HG02798 (cell line): ENCODE results near the gene RPUSD1.
"Not testable (repeated sequence)": the region's sequence is repeated elsewhere in the genome, so short reads cannot be mapped to it uniquely, and the experiment has no call there.

ENCODE experiments used
- ATAC-seq: cut with Tn5 transposase; IDR thresholded peaks from one replicate; pipeline ENCODE4 v1.9.1; 2021; ENCODE audit warnings: mild to moderate bottlenecking; ENCODE audit not compliant: unreplicated experiment, poor library complexity

The RPUSD1 gene, protein sequence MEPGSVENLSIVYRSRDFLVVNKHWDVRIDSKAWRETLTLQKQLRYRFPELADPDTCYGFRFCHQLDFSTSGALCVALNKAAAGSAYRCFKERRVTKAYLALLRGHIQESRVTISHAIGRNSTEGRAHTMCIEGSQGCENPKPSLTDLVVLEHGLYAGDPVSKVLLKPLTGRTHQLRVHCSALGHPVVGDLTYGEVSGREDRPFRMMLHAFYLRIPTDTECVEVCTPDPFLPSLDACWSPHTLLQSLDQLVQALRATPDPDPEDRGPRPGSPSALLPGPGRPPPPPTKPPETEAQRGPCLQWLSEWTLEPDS

DNA sequence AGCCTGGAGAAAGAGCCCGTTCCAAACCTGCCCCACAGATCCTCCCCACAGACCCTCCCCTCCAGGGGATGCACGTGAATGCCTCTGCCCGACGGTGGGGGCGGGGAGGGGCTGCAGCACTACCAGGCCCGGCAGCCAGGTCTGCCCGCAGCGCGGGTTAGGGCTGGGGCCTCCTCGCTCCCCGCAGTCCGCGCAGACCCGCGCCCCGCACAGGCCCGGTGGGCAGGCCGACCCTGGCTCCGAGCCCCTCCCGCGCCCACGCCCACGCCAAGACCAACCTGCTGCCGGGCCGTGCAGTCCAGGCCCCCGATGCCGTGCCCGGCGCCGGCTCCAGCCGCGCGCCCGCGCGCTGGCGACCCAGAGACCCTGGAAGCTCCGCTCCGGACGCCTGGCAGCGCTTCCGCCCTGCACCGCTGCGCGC lies at the start of gene RPUSD1:
Gene RPUSD1, minus strand, starts transcription at position 404 of the 421 bp plus-strand sequence. CDS start 644 bp downstream, outside the sequence.
- ATAC-seq, result no peak

DNA sequence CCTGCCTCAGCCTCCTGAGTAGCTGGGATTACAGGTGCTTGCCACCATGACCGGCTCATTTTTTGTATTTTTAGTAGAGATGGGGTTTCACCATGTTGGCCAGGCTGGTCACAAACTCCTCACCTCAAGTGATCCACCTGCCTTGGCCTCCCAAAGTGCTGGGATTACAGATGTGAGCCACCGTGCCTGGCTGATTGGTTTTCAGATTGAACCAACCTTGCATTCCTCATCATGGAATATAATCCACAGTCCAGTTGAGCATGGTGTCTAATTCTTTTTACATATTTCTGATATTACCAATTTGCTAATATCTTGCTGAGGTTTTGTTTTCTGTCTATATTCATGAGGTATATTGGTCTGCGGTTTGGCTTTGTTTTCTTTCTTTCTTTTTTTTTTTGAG lies 48.6 kb upstream of the RPUSD1 start:
- ATAC-seq, result not testable (repeated sequence)

DNA sequence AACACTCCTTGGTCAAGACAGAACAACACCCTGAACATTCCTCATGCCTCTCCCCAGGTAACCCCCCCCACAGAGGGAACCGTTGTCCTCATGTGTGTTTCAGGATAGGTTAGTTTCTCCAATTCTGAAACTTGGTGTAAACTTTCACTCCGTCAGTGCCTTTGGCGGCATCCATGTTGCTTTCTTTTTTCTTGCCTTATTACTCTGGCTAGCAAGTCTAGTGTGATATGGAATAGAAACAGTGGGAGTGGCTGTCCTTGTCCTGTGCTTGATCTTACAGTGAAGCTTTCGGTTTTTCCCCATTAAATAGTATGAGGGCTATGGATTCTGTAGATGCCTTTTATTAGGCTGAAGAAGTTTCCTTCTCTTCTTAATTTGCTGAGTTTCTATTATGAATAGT lies 48.0 kb upstream of the RPUSD1 start:
- ATAC-seq, result no peak

DNA sequence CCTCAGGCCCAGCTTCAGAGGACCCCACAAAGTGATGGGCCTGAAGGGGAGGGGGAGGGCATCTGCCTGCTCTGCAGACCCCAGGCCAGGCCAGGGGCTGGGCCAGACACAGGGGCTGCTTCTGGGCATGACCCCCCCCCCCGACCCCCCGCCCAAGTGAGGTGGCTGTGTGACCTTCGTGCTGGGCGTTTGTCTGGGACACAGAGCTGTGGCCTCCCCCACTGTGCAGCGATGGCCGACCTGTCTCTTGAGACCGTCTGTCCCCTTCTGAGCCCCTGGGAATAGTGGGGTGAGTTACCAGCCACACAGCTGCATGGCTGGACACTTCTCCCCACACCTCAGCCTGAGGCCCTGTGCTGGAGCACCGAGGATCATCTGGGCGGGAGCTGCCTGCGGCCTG lies 47.2 kb upstream of the RPUSD1 start:
- no peak for ATAC-seq

DNA sequence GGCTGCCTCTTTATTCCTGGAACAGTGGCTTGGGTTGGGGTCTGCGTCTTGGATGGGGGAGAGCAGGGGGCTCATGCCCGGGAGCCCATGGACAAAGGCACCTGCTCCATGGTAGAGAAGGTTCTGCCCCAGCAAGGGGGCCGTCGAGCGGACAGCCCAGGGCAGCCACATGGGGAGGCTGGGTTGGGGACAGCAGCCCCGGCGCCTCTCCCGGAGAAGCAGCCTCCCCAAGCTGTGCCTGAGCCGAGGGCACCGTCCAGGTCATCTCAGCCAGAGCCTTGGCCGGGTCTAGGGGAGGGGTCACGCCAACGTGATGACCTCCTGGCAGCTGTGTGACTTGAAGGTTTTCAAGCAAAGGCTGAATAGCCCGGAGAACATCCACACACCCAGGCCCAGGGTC lies 45.2 kb upstream of the RPUSD1 start:
- no peak for ATAC-seq

DNA sequence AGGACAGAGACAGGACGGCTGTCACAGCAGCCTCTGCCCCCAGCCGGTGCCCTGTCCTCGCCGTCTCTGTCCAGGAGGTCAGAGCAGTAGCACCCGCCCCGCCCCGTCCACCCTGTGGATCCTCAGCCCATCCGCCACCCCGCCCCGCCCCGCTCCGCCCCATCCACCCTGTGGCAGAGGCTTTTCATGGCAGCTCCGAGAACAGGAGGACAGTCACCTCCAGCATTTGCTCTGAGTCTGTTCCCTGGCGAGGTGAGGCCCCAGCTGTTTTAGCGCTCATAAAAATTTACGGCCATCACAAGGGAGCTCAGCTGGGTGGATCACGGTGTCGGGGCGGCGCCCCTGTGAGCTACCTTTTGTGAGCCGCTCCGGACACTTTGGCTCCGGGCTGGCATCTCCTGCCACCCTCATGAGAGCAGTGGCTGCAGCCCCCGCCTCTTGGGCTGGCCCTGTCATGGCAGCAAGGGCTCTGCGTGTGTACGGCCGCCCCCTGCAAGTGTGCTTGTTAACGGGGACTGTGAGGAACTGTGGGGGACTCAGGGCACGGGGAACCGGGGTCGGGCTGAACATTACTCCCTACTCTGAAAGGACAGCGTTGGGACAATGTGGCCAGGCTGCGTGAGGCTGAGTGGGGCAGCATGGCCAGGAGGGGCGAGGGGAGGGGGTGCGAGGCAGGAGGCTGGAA lies 44.6 kb upstream of the RPUSD1 start:
- ATAC-seq, result no peak

DNA sequence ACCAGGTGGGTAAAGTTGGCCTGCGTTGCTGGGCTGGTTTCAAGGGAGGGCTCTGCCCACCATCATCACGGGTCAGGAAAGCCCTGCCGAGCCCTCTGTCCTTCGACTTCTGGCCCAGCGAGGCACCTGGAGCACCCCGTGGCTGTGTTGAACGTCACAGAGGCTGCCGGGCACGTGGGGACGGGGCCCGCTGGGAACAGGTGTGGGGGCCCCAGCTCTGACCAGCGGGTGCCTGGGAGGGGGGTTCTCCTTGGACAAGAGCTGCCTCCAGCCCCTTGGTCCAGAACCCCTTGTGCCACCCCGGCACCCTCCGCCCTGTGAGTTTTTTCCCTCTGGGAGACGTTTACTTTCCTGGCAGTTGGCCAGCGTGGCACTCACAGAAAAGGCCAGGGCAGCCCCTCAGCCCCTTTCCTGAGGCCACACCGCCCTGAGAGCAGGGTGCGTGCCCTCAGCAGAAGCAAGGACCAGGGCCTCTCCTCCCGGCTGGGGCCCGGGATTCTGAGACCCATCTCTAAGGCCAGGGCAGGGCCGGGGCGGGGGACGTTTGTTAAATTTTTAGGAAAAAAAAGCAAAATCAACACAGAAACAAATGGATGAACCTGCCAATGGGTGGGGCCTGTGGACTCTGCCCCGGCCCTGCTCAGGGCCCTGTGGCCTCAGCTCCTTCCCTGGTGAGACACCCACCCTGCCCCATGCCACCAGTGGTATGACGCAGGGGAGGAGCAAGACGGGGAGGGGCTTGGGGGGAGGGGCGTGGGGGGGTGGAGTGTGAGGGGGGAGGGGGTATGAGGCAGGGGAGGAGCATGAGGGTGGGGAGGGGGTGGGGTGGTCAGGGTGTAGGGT lies 43.6 kb upstream of the RPUSD1 start:
- ATAC-seq, result no peak

DNA sequence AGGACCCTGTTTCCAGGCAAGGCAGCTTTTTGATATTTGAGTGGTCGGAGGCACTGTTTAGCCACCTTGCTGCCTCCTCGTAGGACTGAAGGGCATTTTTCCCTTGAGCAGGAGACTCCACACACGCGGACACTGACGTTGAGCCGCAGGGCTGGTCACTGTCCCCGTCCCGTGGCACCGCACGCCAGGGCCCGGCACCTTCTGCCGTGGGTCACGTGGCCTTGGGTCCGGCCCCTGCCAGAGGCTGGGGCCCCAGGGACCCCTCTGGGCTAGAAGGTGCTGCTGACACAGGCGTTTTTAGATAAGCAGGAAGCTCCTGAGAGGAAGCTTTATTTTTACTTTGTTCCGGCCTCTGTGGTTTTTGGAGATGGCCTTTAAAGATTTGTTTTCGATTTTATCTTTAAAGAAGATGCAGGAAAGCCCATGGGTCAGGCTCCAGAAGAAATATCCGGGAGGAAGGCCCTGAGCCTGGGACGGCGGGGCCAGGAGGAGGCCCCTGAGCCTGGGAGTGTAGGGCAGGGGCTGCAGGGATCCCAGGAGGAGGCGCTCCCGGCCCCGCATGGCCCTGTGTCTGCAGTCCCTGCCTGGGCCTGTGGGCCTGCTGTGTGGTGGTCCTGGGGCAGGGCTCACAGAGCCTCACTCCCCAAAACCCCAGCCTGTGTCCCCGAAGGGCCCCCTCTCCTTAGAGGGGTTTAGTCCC lies 42.8 kb upstream of the RPUSD1 start:
- ATAC-seq, result no peak

DNA sequence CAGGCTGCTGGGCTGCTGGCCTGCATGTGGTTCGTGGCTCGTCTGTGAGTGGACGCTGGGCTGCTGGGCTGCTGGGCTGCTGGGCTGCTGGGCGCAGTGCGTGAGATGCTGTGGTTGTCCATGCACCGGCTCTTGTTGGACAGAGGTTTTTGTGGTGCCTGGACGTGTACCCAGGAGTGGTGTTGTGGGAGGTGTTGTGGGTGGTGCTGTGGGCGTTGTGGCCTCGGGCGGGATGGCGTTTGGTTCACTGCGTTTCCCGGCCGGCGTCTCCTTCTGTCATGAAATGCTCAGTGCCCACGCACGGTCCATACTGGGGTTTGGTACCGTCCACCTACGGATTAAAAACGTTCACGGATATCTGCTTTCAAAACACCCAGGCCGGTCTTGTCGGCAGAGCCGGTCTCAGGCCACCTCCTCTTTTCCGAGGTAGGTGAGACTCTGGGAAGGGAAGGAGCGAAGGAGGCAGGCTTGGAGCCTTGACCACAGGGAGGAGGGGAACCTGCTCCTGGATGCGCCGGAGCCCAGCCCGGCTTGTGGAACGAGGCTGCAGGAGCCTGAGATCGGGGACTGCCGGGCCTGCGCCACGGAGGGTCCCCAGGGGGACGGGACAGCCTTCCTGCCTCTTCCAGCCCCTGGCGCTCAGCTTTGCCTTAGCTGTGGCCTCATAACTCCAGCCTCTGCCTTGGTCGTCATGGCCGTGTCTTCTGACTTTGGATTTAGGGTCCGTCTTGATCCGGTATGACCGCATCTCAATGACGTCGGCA lies 42.1 kb upstream of the RPUSD1 start:
- ATAC-seq, result no peak

DNA sequence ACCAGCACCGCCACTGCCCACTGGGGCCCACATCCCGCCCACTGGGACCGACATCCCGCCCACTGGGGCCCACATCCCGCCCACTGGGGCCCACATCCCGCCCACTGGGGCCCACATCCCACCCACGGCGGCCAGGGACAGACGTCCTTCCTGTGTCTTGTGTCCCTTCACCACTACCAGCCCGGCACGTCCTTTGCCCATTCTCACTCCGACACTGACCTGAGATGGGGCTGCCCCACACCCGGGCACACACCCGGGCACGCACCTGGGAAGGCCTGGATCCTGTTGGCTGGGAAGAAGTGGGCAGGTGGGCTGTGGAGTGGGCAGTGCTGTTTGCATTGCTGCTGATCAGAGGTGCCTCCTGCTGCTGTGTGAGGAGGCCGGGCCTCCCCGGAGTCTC lies 40.7 kb upstream of the RPUSD1 start:
- no peak for ATAC-seq

DNA sequence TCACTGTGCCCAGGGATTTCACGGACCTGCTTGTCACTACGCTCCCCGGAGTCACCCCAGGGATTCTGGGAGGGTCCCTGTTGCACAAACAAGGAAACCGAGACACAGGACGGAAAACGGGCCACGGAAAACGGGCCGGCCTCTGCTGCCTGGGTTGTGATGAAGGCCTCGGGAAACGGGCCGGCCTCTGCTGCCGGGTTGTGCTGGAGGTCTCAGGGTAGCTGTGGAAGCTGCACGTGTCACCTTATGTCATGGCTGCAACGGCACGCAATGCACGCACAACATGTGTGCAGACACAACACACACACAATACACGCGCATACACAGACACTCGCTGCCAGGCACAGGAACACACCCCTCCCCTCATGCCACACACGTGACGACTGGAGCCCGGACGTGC lies 39.3 kb upstream of the RPUSD1 start:
- ATAC-seq, result no peak

DNA sequence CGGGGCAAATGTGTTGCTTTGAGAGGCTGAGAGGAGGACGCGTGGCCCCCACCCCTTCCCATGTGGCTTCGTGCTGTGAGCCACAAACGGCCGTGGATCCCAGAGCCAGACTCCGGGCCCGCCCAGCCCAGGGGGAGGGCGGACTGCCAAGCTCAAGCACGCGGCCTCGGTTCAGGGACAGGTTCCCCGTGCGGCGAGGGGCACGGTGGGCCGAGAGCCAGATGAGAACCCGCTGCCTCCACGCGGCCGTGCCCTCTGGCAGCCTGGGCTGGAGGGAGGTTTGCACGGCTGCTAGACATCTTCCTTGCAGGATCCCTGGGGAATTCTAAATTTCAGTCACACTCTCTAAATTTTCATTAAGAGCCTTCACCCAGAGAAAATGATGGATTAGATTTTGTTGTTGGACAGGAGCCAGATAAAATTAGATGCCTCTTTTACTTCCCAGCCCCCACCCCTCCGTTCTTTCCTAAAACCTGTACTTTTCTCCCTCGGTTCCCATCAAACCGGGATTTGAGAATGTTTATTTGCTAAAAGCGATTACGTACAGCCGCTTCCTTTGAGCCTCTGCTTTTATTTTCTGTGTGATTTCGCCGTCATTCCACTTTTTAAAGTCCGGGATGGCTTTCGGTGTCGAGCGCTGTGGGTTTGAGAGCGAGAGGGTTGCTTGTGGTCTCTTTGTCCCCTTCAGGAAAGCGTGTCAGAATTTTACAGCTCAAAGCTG lies 37.3 kb upstream of the RPUSD1 start:
- no peak for ATAC-seq

DNA sequence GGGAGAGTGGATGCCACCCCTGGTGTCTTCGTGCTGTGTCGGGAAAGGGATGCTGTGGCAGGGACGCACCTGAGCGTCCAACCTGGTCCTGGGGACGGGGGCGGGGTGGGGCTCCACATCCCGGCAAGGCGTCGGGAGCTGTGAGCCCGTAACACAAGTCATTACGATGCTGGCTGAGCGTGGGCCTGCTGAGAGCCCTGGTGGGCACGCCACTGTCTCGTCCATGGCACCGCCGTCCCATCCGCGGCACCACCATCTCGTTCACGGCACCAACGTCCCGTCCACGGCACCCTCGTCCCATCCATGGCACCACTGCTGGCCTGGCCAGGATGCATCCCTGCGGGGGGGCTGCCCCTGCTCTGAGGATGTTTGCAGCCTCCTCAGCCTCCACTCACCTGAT lies 36.4 kb upstream of the RPUSD1 start:
- no peak for ATAC-seq

DNA sequence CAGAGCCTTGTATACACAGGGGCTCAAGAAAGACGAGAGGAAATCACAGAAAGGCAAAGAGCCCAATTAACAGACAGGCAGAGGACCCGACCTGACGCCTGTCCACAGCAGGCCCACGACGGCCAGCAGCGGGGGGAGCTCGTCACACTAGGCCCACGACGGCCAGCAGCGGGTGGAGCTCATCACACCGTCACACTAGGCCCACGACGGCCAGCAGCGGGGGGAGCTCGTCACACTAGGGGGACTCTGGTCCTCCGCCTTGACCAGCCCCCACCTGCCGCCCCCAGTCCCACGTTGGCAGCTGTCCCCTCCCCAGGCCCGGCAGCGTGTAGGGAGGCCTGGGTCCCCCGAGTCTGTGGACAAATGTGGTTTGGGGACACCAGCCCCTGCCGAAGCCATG lies 36.0 kb upstream of the RPUSD1 start:
- ATAC-seq, result no peak

DNA sequence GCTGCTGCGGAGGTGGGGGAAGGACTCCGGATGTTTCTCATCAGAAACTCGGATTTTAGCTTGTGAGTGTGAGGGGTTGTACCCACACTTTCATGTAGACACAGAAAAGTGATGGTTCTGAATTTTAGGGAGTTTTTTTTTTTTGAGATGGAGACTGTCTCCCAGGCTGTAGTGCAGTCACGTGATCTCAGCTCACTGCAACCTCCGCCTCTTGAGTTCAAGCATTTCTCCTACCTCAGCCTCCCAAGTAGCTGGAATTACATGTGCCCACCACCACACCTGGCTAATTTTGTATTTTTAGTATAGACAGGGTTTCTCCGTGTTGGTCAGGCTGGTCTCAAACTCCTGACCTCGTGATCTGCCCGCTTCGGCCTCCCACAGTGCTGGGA lies 34.7 kb upstream of the RPUSD1 start:
- ATAC-seq, result no peak

DNA sequence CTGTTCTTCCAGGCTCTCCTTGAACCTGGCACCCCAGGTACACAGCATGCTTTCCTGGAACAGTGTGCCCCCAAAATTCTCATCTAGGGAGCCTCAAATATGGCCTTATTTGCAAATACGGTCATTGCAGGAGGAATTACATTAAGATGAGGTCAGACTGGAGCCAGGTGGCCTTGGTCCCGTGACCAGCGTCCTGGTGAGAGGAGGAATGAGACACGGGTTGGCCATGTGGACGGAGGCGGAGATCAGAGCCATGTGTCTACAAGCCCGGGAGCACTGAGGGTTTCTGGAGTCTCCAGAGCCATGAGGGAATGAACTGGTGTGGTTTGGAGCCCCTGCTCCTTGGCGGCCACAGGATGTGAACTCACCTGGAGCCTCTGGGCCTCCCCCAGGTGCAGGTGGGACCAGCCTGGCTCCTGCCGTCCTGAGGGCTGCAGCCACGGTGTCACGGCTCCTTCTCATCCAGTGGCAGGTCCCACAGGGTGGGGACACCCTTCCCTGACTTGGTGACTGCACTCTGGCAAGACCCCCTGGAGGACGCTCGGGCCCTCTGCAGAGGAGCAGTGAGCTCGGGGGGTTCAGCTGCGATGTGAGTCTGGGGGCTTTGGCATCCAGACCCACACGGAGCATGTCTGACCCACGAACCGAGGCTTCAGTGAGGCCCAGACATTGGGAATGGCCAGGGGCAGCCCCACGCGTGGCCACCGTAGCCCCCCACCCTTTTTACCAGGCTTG lies 34.2 kb upstream of the RPUSD1 start:
- ATAC-seq, result no peak

DNA sequence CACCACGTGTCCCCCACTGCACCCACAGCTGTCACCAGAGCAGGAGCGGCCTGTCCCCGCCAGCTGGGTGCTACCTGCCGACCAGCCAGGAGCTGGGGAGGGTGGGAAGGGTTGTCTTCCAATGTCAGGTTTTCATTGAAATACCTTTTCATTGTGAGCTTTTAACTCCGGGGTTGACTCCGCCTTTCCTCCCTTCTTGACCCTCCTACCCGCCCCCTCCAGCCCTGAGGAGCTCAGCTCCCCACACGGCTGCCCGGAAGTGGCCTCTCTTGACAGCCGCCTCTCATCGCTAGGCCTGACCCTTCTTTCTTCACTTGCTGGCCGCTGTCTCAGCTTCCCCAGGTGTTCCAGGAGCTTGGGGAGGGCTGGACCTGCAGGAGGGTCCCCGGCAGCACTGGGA lies 33.6 kb upstream of the RPUSD1 start:
- ATAC-seq, result no peak

DNA sequence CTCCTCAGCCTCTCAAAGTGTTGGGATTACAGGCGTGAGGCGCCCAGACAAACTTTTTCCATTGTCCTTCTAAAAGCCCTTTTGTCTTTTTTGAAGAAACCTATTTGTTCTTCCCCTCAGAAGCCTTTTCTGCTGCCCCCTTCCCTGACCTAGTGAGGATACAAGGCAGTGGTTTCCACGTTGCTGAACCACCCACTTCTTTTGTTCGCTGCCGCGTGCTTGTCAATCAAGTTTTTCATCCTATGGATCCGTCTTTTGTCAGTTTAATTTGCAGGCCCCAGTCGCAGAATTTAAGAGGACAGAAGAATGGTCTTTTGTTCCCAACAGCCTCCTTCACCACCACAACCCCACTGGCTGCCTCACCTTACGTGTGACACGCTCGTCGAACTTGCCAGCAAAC lies 32.6 kb upstream of the RPUSD1 start:
- ATAC-seq, result no peak

DNA sequence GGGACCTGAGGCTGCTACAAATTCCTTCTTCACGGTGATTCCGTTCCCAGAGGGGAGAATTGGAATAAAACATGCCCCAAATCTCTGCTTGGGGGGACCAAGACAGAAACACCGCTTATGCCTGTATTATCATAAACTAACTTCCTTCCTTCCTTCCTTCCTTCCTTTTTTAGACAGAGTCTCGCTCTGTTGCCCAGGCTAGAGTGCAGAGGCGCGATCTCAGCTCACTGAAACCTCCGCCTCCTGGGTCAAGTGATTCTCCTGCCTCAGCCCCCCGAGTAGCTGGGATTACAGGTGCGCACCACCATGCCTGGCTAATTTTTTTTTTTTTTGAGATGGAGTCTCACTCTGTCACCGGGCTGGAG lies 31.8 kb upstream of the RPUSD1 start:
- not testable (repeated sequence) for ATAC-seq
